Endothelial cell of umbilical vein (primary cell): ENCODE data around the gene SAT1. TPM values are rescaled to one million over a fixed set of nuclear protein-coding genes. Genes with fewer than 3 reads are reported as not detected.

Experiments
- BruUV-seq: library from RNA; stranded (reverse); fragments of 400-500 nt; replicated peaks from 2 replicates; lab custom pipeline; 2021; lab: Mats Ljungman, UMichigan
- CTCF ChIA-PET: fragments of 300-600, 350-600 bp; sonication (Branson Sonifier 250); formaldehyde crosslinking; loops from one replicate; lab custom pipeline; 2021; ENCODE audit warnings: antibody characterized with exemption, inconsistent platforms; lab: Charles Lee
- POLR2A ChIA-PET: fragments of 300-600, 350-600 bp; sonication (Branson Sonifier 250); formaldehyde crosslinking; loops from one replicate; lab custom pipeline; 2021; ENCODE audit warnings: antibody characterized with exemption, inconsistent platforms; lab: Charles Lee
- DNase-seq: peaks from one replicate; pipeline ENCODE4 v3.0.0-alpha.2; 2011; ENCODE audit warnings: low read depth, low spot score
- FAIRE-seq: peaks from 2 replicates; lab custom pipeline; 2011; peaks lifted over from hg19 to GRCh38; lab: Jason Lieb, UNC
- H2AFZ ChIP-seq: 2 replicates; pipeline ENCODE4 v1.6.0; 2012; ENCODE audit warnings: low read depth, low read length, control low read depth, inconsistent platforms
- H3K27ac ChIP-seq: 2 replicates; pipeline ENCODE4 v1.5.1; 2011; ENCODE audit warnings: low read depth, mild to moderate bottlenecking, control low read depth, low read length, moderate library complexity; ENCODE audit not compliant: insufficient read depth
- H3K27me3 ChIP-seq, 2 experiments: 2 replicates each; pipeline versions ENCODE4 v1.6.0 to v1.6.1; 2011; ENCODE audit warnings: low read length in 2 of 2, mixed read lengths in 1 of 2; ENCODE audit not compliant: control insufficient read depth in 2 of 2, insufficient read depth in 2 of 2
- H3K36me3 ChIP-seq, 2 experiments: 2 replicates in 1 of 2; 3 replicates in 1 of 2; pipeline ENCODE4 v1.5.1; 2011; ENCODE audit warnings: low read length in 2 of 2, mild to moderate bottlenecking in 1 of 2, moderate library complexity in 1 of 2; ENCODE audit not compliant: control insufficient read depth in 2 of 2, insufficient read depth in 2 of 2; ENCODE audit errors: extremely low read depth in 1 of 2
- H3K4me1 ChIP-seq: 3 replicates; pipeline ENCODE4 v1.5.1; 2011; ENCODE audit warnings: mild to moderate bottlenecking, low read length; ENCODE audit not compliant: control insufficient read depth, insufficient read depth; ENCODE audit errors: extremely low read depth
- H3K4me2 ChIP-seq: 2 replicates; pipeline ENCODE4 v1.6.1; 2011; ENCODE audit warnings: low read length, control low read depth, mixed read lengths; ENCODE audit not compliant: insufficient read depth
- H3K4me3 ChIP-seq, 3 experiments: fragments of 200-600 bp in 1 of 3; sonication (generic), shearing (Covaris generic) in 1 of 3; replicated peaks in 1 of 3; 2 replicates each; pipeline ENCODE4 v1.5.1; 2011 to 2016; ENCODE audit warnings: control low read depth in 3 of 3, low read length in 3 of 3, mild to moderate bottlenecking in 2 of 3, inconsistent platforms in 1 of 3, low read depth in 1 of 3, moderate library complexity in 1 of 3; ENCODE audit not compliant: insufficient read depth in 1 of 3
- H3K79me2 ChIP-seq: 2 replicates; pipeline ENCODE4 v1.6.0; 2012; ENCODE audit warnings: low read length, inconsistent platforms; ENCODE audit not compliant: control insufficient read depth, insufficient read depth
- H3K9ac ChIP-seq: replicated peaks from 2 replicates; pipeline ENCODE3; 2011; ENCODE audit warnings: low read length, control low read depth; ENCODE audit not compliant: insufficient read depth; ENCODE audit errors: extremely low read depth
- H3K9me1 ChIP-seq: replicated peaks from 3 replicates; pipeline ENCODE4 v1.6.0; 2011; ENCODE audit warnings: mild to moderate bottlenecking, low read length; ENCODE audit not compliant: control insufficient read depth, insufficient read depth; ENCODE audit errors: extremely low read depth
- H3K9me3 ChIP-seq: replicated peaks from 2 replicates; pipeline ENCODE4 v1.5.1; 2012; ENCODE audit warnings: low read length, inconsistent platforms; ENCODE audit not compliant: control insufficient read depth, insufficient read depth
- H4K20me1 ChIP-seq: replicated peaks from 2 replicates; pipeline ENCODE3; 2011; ENCODE audit warnings: mild to moderate bottlenecking, low read length; ENCODE audit not compliant: control insufficient read depth, insufficient read depth; ENCODE audit errors: extremely low read depth
- CTCF ChIP-seq, 2 donors: IDR thresholded peaks; 1 replicate in 1 of 2; 2 replicates in 1 of 2; pipeline ENCODE4 v1.5.1; 2011; ENCODE audit warnings: low read length in 2 of 2, mild to moderate bottlenecking in 2 of 2, moderate library complexity in 2 of 2, control low read depth in 1 of 2, inconsistent platforms in 1 of 2, low read depth in 1 of 2; ENCODE audit not compliant: insufficient read depth in 1 of 2; ENCODE audit errors: extremely low read depth in 1 of 2
- EZH2 ChIP-seq: IDR thresholded peaks from 2 replicates; pipeline ENCODE4 v1.6.1; 2012; ENCODE audit warnings: borderline replicate concordance, low read depth, mild to moderate bottlenecking, moderate library complexity, low read length, inconsistent platforms; ENCODE audit not compliant: severe bottlenecking
- FOS ChIP-seq: IDR thresholded peaks from 2 replicates; pipeline ENCODE4 v1.6.1; 2011; ENCODE audit warnings: mild to moderate bottlenecking, low read length, moderate library complexity, borderline replicate concordance; ENCODE audit not compliant: insufficient read depth
- GATA2 ChIP-seq: IDR thresholded peaks from 2 replicates; pipeline ENCODE4 v1.7.0; 2011; ENCODE audit warnings: low read depth, mild to moderate bottlenecking, moderate library complexity, mixed read lengths, low read length; ENCODE audit not compliant: insufficient read length, insufficient read depth
- JUN ChIP-seq: IDR thresholded peaks from 2 replicates; pipeline ENCODE4 v1.6.1; 2011; ENCODE audit warnings: borderline replicate concordance, low read depth; ENCODE audit not compliant: insufficient read length, insufficient read depth
- MYC ChIP-seq: IDR thresholded peaks from one replicate; pipeline ENCODE4 v1.6.1; 2011; ENCODE audit warnings: mild to moderate bottlenecking, low read depth, low read length
- POLR2A ChIP-seq: IDR thresholded peaks from 2 replicates; pipeline ENCODE4 v1.6.1; 2012; ENCODE audit warnings: low read depth, mild to moderate bottlenecking, control low read depth, low read length
- POLR2AphosphoS5 ChIP-seq: IDR thresholded peaks from 2 replicates; pipeline ENCODE4 v1.6.1; 2012; ENCODE audit warnings: low read depth, mild to moderate bottlenecking, control low read depth, low read length, moderate library complexity; ENCODE audit not compliant: insufficient read depth
- dilution Hi-C: fragments of 300-500 bp; cut with MboI; formaldehyde crosslinking; loops from one replicate; pipeline ENCODE4 v1.15.0; 2019; ENCODE audit warnings: low sequenced_read_pairs; ENCODE audit not compliant: extremely low pct_ligation_motif_present
- intact Hi-C: fragments of 100-400 bp; cut with micrococcal nuclease; formaldehyde crosslinking; loops from one replicate; pipeline ENCODE4 v1.10.0; 2022
- polyA plus RNA-seq, 4 experiments: library from polyadenylated mRNA; depleted of rRNA in 3 of 4; stranded (reverse) in 3 of 4; unstranded in 1 of 4; fragments of >200 nt; gene quantifications; 2 replicates each; pipeline versions ENCODE4 v1.2.1 to v1.2.3, GENCODE V29; 2011 to 2012; ENCODE audit warnings: missing spikeins in 1 of 4
- total RNA-seq: library from RNA; stranded (reverse); gene quantifications from 2 replicates; pipeline ENCODE4 v1.2.3, GENCODE V29; 2021
- TF ChIP-seq, protein P1 (sequence below): IDR thresholded peaks from 2 replicates; pipeline ENCODE4 v1.6.1; 2011; ENCODE audit not compliant: insufficient read depth, insufficient read length

The SAT1 gene
- total and polyA plus RNA-seq, 2 donors (not counting 3 experiments of a cell fraction or from before 2014, with no cell fraction given): 289 to 526 TPM

- peak overlapping the region; percentile 94 for H3K27ac ChIP-seq
- peak; percentile 68 for FAIRE-seq
- ChIA-PET POLR2A (interaction anchor here (1.9 kb wide), 1 partner anchor 41 kb away, joined by 16 read pairs; the partner anchor contains the start of gene SAT1), CTCF (interaction anchor here (1.5 to 3.8 kb wide), 3 partner anchors 39 to 312 kb away, joined by 6 to 29 read pairs (median 6); no protein-coding TSS in a partner anchor)
- H3K36me3 ChIP-seq: no peaks in the 10 kb centered on the region
- peak overlapping the region; percentile 100 for H3K9ac ChIP-seq
- BruUV-seq: no TSS peak
- no peak for TF ChIP-seq CTCF (IDR thresholded peaks at IDR 0.05; ENCODE audit: extremely low read depth in 1 of 2, insufficient read depth in 1 of 2, low read depth in 1 of 2, low read length in 2 of 2)
- no peak for TF ChIP-seq FOS
- no peak for TF ChIP-seq GATA2
- no peak for TF ChIP-seq JUN
- no peak for TF ChIP-seq POLR2A
- TF ChIP-seq, protein P1, sequence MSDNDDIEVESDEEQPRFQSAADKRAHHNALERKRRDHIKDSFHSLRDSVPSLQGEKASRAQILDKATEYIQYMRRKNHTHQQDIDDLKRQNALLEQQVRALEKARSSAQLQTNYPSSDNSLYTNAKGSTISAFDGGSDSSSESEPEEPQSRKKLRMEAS: no peak
- no peak for TF ChIP-seq MYC
- no peak for TF ChIP-seq EZH2
- TF ChIP-seq POLR2AphosphoS5: no peak
- H3K79me2 ChIP-seq: peaks cover 55% of the 10 kb centered on the region
- intact Hi-C loops: loop anchor here (2.0 kb wide), 2 partner anchors 65 to 313 kb away; partner anchors contain the start of gene EIF2S3
- peak overlapping the region; percentile 46 to 94 (median 90) for H3K4me3 ChIP-seq
- H3K27me3 ChIP-seq: no peaks in the 10 kb centered on the region
- peaks cover 13% of the 10 kb centered on the region for H3K4me1 ChIP-seq
- dilution Hi-C loops: no loop called here
- H3K9me3 ChIP-seq: no peaks in the 10 kb centered on the region
- H3K4me2 ChIP-seq: peak overlapping the region; percentile 78
- H4K20me1 ChIP-seq: no peaks in the 10 kb centered on the region
- no peak overlapping the region for H2AFZ ChIP-seq
- DNase-seq: peak; percentile 58
- H3K9me1 ChIP-seq: no peaks in the 10 kb centered on the region
Observed at GRCh38 chrX:23742174-23742696, 40.7 kb upstream of the SAT1 start.
